KMS-11 (cell line): ENCODE measurements around the gene AZI2.

Source experiments
- H2AFZ ChIP-seq: fragments of 200-600 bp; sonication (generic); 2 replicates; pipeline ENCODE4 v1.6.1; 2016; ENCODE audit warnings: antibody characterized with exemption, mixed run types, low read depth
- H3K27ac ChIP-seq: fragments of 200-600 bp; sonication (generic); 2 replicates; pipeline ENCODE4 v1.6.1; 2016; ENCODE audit warnings: mild to moderate bottlenecking, mixed run types
- H3K27me3 ChIP-seq: fragments of 200-600 bp; sonication (generic); 2 replicates; pipeline ENCODE4 v1.6.1; 2017; ENCODE audit warnings: mild to moderate bottlenecking, low read depth, mixed run types, moderate library complexity; ENCODE audit not compliant: insufficient read depth
- H3K36me3 ChIP-seq: fragments of 200-600 bp; sonication (generic); 2 replicates; pipeline ENCODE4 v1.6.1; 2017; ENCODE audit warnings: mild to moderate bottlenecking, mixed run types; ENCODE audit not compliant: insufficient read depth
- H3K4me1 ChIP-seq: fragments of 200-600 bp; sonication (generic); 2 replicates; pipeline ENCODE4 v1.6.1; 2016; ENCODE audit warnings: mild to moderate bottlenecking, low read depth, mixed run types; ENCODE audit not compliant: poor library complexity, severe bottlenecking
- H3K4me2 ChIP-seq: fragments of 200-600 bp; sonication (generic); 2 replicates; pipeline ENCODE4 v1.7.0; 2016; ENCODE audit warnings: mild to moderate bottlenecking, mixed run types
- H3K4me3 ChIP-seq: fragments of 200-600 bp; sonication (generic); IDR thresholded peaks from 2 replicates; pipeline ENCODE4 v1.6.1; 2017; ENCODE audit warnings: low read depth, low read length, mixed read lengths; ENCODE audit not compliant: insufficient read depth
- H3K79me2 ChIP-seq: fragments of 200-600 bp; sonication (generic); 2 replicates; pipeline ENCODE4 v1.6.1; 2016; ENCODE audit warnings: low read depth, mixed run types; ENCODE audit not compliant: insufficient read depth
- H3K9ac ChIP-seq: fragments of 200-600 bp; sonication (generic); 2 replicates; pipeline ENCODE4 v1.6.1; 2016; ENCODE audit warnings: mild to moderate bottlenecking, mixed run types
- H4K20me1 ChIP-seq: fragments of 200-600 bp; sonication (generic); 2 replicates; pipeline ENCODE4 v1.6.1; 2016; ENCODE audit warnings: mild to moderate bottlenecking, mixed run types; ENCODE audit not compliant: insufficient read depth
- TF ChIP-seq, protein P1 (sequence below): fragments of 200-600 bp; sonication (generic); conservative IDR thresholded peaks from 2 replicates; pipeline ENCODE4 v1.6.1; 2017; ENCODE audit warnings: low read depth, mild to moderate bottlenecking, antibody characterized with exemption, low read length, moderate library complexity, mixed read lengths

Gene AZI2

DNA sequence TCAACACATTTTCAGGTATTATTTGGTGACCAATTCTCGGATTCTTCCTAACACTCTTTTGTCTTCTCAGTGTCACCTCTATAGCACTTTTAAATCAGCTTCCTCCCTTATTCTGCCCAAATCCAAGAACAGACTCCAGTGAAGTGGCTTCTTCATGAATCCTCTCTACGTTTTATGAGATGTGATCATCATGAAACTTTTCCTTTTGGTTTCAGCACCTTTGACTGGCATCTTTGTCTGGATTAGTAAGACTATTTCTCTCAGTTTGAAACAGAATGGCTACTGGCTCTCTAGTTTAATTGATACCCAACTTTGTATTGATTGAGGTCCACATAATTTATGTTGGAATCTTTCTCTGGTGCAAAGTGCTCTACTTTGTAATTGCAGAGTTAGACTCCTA, 61.6 kb downstream of the AZI2 start:
- H3K27ac ChIP-seq: no peak overlapping the region
- H3K9ac ChIP-seq: no peak overlapping the region

DNA sequence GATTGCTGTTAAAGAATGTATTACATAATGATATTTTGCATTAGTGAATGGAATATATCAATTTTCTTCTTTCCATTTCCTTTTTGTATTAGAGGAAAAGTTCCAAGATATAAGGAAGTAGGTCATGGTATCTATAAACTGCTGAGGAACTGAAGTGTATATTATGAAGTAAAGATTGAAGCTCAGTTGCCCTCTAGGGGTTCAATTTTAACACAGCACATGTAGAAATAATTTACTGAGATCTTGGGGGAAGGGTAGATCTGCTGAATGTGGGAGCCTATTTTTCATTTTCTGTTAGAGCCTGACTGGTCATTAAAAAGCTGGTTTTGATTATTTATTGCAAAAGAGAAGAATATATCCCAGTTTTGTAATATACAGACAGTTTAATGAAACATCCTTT, 62.0 kb downstream of the AZI2 start:
- no peak overlapping the region for H2AFZ ChIP-seq

More for the DNA sequence above, 61.6 kb downstream of the AZI2 start:
- Histone ChIP-seq H3K4me2 (no peak overlapping the region), H3K79me2 (no peaks in the 10 kb centered on the region), H4K20me1 (no peaks in the 10 kb centered on the region), H2AFZ (no peak overlapping the region), H3K4me1 (no peaks in the 10 kb centered on the region), H3K36me3 (no peaks in the 10 kb centered on the region), H3K4me3 (no peak overlapping the region), H3K27me3 (no peaks in the 10 kb centered on the region)
- TF ChIP-seq, protein P1, sequence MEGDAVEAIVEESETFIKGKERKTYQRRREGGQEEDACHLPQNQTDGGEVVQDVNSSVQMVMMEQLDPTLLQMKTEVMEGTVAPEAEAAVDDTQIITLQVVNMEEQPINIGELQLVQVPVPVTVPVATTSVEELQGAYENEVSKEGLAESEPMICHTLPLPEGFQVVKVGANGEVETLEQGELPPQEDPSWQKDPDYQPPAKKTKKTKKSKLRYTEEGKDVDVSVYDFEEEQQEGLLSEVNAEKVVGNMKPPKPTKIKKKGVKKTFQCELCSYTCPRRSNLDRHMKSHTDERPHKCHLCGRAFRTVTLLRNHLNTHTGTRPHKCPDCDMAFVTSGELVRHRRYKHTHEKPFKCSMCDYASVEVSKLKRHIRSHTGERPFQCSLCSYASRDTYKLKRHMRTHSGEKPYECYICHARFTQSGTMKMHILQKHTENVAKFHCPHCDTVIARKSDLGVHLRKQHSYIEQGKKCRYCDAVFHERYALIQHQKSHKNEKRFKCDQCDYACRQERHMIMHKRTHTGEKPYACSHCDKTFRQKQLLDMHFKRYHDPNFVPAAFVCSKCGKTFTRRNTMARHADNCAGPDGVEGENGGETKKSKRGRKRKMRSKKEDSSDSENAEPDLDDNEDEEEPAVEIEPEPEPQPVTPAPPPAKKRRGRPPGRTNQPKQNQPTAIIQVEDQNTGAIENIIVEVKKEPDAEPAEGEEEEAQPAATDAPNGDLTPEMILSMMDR: no peak

DNA sequence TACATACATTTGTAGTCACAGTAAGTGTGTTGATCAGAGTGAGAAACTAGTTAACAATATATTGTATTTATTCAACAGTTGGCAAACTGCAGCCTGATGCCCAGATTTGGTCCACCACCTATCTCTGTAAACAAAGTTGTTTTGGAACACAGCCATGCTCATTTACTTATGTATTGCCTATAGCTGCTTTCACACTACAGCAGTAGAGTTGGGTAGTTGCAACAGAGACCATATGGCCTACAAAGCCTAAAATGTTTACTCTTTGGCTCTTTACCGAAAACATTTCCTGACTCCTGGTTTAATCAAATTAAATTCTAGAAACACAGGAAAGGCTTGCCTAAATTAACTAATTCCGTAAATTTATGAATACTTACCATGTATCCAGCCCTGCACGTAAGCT, 67.8 kb downstream of the AZI2 start:
- Histone ChIP-seq H2AFZ (no peak overlapping the region), H3K4me2 (no peak overlapping the region), H3K27me3 (no peaks in the 10 kb centered on the region), H3K79me2 (no peaks in the 10 kb centered on the region), H3K27ac (no peak overlapping the region), H3K4me3 (no peak overlapping the region), H3K36me3 (no peaks in the 10 kb centered on the region), H3K4me1 (no peaks in the 10 kb centered on the region), H3K9ac (no peak overlapping the region), H4K20me1 (no peaks in the 10 kb centered on the region)
- TF ChIP-seq, protein P1: no peak

More for the DNA sequence above, 62.0 kb downstream of the AZI2 start:
- Histone ChIP-seq H3K36me3 (no peaks in the 10 kb centered on the region), H3K27ac (no peak overlapping the region), H3K79me2 (no peaks in the 10 kb centered on the region), H3K4me1 (no peaks in the 10 kb centered on the region), H3K4me3 (no peak overlapping the region), H3K9ac (no peak overlapping the region), H3K27me3 (no peaks in the 10 kb centered on the region), H4K20me1 (no peaks in the 10 kb centered on the region), H3K4me2 (no peak overlapping the region)
- TF ChIP-seq, protein P1: peak; percentile 48

DNA sequence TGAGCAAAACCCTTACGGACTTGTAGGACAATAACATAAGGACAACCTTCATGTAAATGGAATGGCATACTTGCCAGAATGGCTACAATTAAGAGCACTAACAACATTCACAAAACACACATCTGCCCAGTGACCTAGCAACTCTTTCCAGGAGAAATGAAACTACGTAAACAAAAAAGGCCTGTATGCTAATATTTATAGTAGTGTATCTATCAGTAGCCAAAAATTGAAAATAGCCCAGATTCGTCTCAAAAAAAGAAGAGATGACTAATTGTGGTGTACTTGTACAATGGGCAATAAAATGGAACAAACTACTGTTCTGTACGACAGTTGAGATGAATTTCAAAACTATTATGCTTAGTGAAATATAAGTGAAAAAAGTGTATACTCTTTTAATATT, 68.9 kb downstream of the AZI2 start:
- H3K9ac ChIP-seq: no peak overlapping the region
- H3K79me2 ChIP-seq: no peaks in the 10 kb centered on the region
- no peaks in the 10 kb centered on the region for H3K36me3 ChIP-seq
- no peaks in the 10 kb centered on the region for H4K20me1 ChIP-seq
- TF ChIP-seq, protein P1: no peak
- H3K27ac ChIP-seq: no peak overlapping the region
- H3K27me3 ChIP-seq: no peaks in the 10 kb centered on the region
- H2AFZ ChIP-seq: no peak overlapping the region
- no peak overlapping the region for H3K4me2 ChIP-seq
- no peak overlapping the region for H3K4me3 ChIP-seq
- no peaks in the 10 kb centered on the region for H3K4me1 ChIP-seq
